Measurements from ENCODE around the gene DHODH. TPM values are rescaled to one million over a fixed set of nuclear protein-coding genes. Genes with fewer than 3 reads are reported as not detected.

DHODH gene
- total RNA-seq, 1 experiment from 2014 or later, result 19.0 TPM

DNA sequence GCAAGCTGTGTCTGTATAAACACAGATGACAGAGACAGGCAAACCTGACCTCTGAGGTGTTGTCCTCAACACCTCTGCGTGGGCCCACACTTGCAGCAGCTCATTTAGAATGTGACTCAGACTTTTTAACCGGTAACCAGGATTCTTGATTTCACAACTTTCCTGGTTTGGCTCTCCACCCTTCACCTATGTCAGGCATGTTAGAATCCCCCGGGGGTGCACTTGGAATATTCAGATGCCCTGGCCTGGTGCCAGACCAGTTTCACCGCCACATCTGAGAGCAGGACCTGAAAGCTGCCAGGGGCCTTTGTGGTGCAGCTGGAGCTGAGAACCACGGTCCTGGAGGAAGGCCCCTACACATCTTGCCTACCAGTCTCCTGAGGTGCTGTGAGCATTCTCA is 4.8 kb downstream of the DHODH start (continued):
- TF ChIP-seq, protein P1, sequence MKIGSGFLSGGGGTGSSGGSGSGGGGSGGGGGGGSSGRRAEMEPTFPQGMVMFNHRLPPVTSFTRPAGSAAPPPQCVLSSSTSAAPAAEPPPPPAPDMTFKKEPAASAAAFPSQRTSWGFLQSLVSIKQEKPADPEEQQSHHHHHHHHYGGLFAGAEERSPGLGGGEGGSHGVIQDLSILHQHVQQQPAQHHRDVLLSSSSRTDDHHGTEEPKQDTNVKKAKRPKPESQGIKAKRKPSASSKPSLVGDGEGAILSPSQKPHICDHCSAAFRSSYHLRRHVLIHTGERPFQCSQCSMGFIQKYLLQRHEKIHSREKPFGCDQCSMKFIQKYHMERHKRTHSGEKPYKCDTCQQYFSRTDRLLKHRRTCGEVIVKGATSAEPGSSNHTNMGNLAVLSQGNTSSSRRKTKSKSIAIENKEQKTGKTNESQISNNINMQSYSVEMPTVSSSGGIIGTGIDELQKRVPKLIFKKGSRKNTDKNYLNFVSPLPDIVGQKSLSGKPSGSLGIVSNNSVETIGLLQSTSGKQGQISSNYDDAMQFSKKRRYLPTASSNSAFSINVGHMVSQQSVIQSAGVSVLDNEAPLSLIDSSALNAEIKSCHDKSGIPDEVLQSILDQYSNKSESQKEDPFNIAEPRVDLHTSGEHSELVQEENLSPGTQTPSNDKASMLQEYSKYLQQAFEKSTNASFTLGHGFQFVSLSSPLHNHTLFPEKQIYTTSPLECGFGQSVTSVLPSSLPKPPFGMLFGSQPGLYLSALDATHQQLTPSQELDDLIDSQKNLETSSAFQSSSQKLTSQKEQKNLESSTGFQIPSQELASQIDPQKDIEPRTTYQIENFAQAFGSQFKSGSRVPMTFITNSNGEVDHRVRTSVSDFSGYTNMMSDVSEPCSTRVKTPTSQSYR (CRISPR knock-in tag; IDR thresholded peaks at IDR 0.05), result no peak
- TF ChIP-seq, protein P2, sequence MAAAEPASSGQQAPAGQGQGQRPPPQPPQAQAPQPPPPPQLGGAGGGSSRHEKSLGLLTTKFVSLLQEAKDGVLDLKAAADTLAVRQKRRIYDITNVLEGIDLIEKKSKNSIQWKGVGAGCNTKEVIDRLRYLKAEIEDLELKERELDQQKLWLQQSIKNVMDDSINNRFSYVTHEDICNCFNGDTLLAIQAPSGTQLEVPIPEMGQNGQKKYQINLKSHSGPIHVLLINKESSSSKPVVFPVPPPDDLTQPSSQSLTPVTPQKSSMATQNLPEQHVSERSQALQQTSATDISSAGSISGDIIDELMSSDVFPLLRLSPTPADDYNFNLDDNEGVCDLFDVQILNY (CRISPR knock-in tag; IDR thresholded peaks at IDR 0.05), result no peak
- TF ChIP-seq, protein P3, sequence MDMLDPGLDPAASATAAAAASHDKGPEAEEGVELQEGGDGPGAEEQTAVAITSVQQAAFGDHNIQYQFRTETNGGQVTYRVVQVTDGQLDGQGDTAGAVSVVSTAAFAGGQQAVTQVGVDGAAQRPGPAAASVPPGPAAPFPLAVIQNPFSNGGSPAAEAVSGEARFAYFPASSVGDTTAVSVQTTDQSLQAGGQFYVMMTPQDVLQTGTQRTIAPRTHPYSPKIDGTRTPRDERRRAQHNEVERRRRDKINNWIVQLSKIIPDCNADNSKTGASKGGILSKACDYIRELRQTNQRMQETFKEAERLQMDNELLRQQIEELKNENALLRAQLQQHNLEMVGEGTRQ (CRISPR knock-in tag; IDR thresholded peaks at IDR 0.05), result no peak
- TF ChIP-seq, protein P4, sequence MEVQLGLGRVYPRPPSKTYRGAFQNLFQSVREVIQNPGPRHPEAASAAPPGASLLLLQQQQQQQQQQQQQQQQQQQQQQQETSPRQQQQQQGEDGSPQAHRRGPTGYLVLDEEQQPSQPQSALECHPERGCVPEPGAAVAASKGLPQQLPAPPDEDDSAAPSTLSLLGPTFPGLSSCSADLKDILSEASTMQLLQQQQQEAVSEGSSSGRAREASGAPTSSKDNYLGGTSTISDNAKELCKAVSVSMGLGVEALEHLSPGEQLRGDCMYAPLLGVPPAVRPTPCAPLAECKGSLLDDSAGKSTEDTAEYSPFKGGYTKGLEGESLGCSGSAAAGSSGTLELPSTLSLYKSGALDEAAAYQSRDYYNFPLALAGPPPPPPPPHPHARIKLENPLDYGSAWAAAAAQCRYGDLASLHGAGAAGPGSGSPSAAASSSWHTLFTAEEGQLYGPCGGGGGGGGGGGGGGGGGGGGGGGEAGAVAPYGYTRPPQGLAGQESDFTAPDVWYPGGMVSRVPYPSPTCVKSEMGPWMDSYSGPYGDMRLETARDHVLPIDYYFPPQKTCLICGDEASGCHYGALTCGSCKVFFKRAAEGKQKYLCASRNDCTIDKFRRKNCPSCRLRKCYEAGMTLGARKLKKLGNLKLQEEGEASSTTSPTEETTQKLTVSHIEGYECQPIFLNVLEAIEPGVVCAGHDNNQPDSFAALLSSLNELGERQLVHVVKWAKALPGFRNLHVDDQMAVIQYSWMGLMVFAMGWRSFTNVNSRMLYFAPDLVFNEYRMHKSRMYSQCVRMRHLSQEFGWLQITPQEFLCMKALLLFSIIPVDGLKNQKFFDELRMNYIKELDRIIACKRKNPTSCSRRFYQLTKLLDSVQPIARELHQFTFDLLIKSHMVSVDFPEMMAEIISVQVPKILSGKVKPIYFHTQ (CRISPR knock-in tag; IDR thresholded peaks at IDR 0.05), result no peak
- no peak for TF ChIP-seq TEAD1 (CRISPR knock-in tag; IDR thresholded peaks at IDR 0.05)

DNA sequence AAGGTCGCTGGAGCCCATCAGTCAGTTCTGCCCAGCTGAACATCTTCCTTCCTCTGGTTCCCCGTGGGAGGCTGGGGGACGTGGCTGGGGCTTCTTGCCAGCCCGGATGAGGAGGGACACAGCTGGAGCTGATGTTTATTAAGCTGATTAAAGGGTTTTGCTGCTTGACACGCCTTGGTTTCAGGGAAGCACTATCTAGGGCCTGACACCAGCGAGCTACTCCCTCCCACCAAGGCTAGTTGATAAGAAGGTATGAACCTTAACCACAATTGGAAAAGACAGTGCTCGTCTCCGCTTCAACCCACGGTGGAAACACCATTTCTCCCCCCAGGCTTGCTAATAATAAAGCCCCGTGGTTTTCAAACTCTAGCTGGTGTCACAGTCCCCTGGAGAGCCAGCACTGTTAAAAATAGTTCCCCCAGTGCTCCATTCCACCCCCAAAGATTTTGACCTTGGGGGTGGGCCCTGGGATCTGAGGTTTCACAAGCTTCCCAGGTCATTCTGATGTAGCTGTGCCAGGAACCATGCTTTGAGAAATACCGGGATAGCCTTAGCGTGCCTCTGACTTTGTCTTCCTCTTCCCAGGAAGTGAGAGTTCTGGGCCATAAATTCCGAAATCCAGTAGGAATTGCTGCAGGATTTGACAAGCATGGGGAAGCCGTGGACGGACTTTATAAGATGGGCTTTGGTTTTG is 5.5 kb downstream of the DHODH start:
- POLR2A ChIA-PET, result no interaction called here
- TF ChIP-seq FOXJ3 (CRISPR knock-in tag; IDR thresholded peaks at IDR 0.05; ENCODE audit: borderline replicate concordance) (no peak), NFATC4 (CRISPR knock-in tag; IDR thresholded peaks at IDR 0.05) (no peak), ZNF263 (CRISPR knock-in tag; IDR thresholded peaks at IDR 0.05; ENCODE audit: low read depth) (no peak), FOXK1 (CRISPR knock-in tag; IDR thresholded peaks at IDR 0.05) (no peak), IRF2 (CRISPR knock-in tag; IDR thresholded peaks at IDR 0.05; ENCODE audit: borderline replicate concordance, low read depth) (no peak), RELA (CRISPR knock-in tag; IDR thresholded peaks at IDR 0.05; ENCODE audit: borderline replicate concordance) (no peak), TP53 (CRISPR knock-in tag; IDR thresholded peaks at IDR 0.05) (no peak), FOXP1 (CRISPR knock-in tag; IDR thresholded peaks at IDR 0.05; ENCODE audit: borderline replicate concordance) (no peak), ZNF317 (CRISPR knock-in tag; IDR thresholded peaks at IDR 0.05; ENCODE audit: borderline replicate concordance, low read depth) (no peak), NR2C2 (CRISPR knock-in tag; IDR thresholded peaks at IDR 0.05) (no peak)
- TF ChIP-seq, protein P5, sequence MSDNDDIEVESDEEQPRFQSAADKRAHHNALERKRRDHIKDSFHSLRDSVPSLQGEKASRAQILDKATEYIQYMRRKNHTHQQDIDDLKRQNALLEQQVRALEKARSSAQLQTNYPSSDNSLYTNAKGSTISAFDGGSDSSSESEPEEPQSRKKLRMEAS (CRISPR knock-in tag; IDR thresholded peaks at IDR 0.05), result no peak
- TF ChIP-seq, protein P6, sequence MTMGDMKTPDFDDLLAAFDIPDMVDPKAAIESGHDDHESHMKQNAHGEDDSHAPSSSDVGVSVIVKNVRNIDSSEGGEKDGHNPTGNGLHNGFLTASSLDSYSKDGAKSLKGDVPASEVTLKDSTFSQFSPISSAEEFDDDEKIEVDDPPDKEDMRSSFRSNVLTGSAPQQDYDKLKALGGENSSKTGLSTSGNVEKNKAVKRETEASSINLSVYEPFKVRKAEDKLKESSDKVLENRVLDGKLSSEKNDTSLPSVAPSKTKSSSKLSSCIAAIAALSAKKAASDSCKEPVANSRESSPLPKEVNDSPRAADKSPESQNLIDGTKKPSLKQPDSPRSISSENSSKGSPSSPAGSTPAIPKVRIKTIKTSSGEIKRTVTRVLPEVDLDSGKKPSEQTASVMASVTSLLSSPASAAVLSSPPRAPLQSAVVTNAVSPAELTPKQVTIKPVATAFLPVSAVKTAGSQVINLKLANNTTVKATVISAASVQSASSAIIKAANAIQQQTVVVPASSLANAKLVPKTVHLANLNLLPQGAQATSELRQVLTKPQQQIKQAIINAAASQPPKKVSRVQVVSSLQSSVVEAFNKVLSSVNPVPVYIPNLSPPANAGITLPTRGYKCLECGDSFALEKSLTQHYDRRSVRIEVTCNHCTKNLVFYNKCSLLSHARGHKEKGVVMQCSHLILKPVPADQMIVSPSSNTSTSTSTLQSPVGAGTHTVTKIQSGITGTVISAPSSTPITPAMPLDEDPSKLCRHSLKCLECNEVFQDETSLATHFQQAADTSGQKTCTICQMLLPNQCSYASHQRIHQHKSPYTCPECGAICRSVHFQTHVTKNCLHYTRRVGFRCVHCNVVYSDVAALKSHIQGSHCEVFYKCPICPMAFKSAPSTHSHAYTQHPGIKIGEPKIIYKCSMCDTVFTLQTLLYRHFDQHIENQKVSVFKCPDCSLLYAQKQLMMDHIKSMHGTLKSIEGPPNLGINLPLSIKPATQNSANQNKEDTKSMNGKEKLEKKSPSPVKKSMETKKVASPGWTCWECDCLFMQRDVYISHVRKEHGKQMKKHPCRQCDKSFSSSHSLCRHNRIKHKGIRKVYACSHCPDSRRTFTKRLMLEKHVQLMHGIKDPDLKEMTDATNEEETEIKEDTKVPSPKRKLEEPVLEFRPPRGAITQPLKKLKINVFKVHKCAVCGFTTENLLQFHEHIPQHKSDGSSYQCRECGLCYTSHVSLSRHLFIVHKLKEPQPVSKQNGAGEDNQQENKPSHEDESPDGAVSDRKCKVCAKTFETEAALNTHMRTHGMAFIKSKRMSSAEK (CRISPR knock-in tag; IDR thresholded peaks at IDR 0.05; ENCODE audit: borderline replicate concordance), result no peak
- TF ChIP-seq, protein P7, sequence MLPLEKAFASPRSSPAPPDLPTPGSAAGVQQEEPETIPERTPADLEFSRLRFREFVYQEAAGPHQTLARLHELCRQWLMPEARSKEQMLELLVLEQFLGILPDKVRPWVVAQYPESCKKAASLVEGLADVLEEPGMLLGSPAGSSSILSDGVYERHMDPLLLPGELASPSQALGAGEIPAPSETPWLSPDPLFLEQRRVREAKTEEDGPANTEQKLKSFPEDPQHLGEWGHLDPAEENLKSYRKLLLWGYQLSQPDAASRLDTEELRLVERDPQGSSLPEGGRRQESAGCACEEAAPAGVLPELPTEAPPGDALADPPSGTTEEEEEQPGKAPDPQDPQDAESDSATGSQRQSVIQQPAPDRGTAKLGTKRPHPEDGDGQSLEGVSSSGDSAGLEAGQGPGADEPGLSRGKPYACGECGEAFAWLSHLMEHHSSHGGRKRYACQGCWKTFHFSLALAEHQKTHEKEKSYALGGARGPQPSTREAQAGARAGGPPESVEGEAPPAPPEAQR (CRISPR knock-in tag; IDR thresholded peaks at IDR 0.05), result no peak
- TF ChIP-seq, protein P8, sequence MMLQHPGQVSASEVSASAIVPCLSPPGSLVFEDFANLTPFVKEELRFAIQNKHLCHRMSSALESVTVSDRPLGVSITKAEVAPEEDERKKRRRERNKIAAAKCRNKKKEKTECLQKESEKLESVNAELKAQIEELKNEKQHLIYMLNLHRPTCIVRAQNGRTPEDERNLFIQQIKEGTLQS (CRISPR knock-in tag; conservative IDR thresholded peaks at IDR 0.05), result no peak
- H3K4me3 Mint-ChIP-seq, result no peak overlapping the region
- H3K27me3 Mint-ChIP-seq (ENCODE audit: low read depth), result no peaks in the 10 kb centered on the region
- no peaks in the 10 kb centered on the region for H3K4me1 Mint-ChIP-seq
- H3K36me3 Mint-ChIP-seq, result peaks cover 36% of the 10 kb centered on the region
- CTCF ChIA-PET, result interaction anchor here (1.0 kb wide), 1 partner anchor 53 kb away, joined by 3 read pairs; no protein-coding TSS in a partner anchor
- peak overlapping the region; percentile 60; the same call in 1 of the 2 replicates for H3K27ac Mint-ChIP-seq
- H3K9me3 Mint-ChIP-seq, result no peaks in the 10 kb centered on the region
- DNase-seq (ENCODE audit: low spot score) (no peak), ATAC-seq (no peak)
